ENCODE data around the gene TIGD3. TPM values are rescaled to one million over a fixed set of nuclear protein-coding genes. Genes with fewer than 3 reads are reported as not detected.

The TIGD3 gene
- polyA plus RNA-seq, 1 donor (not counting 4 experiments of a cell fraction or from before 2014, with no cell fraction given), result not detected

DNA sequence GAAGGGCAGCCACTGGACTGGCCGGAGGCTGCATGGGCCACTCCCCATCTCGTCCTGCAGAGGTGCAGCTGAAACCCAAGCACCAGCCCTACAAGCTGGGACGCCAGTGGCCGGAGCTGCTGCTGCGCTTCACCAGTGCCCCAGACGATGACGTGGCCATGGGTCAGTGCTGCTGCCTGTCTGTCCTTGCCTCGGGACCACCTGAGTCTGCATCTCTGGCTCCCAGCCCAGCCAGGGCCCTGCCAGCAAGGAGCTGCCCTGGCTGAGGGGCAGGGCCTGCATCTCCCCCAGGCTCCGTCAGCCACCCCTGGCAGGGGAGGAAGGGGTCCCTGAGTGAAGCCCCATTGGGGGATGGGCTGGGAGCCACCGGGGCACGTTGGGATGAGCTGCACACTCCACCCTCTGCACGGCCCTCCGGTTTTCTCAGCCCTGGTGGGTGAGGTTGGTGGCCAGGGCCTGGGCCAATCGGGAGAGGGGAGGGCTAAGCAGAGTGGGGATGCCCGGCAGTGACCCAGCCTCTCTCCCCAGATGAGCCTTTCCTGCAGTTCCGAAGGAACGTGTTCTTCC is 39.0 kb downstream of the TIGD3 start:
- DNase-seq (ENCODE audit: low read depth, low spot score), result no peak
- H3K27me3 ChIP-seq (ENCODE audit: control insufficient read depth, extremely low read depth, insufficient read depth, low read length), result no peaks in the 10 kb centered on the region
- H2AFZ ChIP-seq (ENCODE audit: control insufficient read depth, low read length), result no peak overlapping the region
- H3K27ac ChIP-seq (ENCODE audit: control insufficient read depth, insufficient read depth, low read length), result no peak overlapping the region
- H3K4me2 ChIP-seq (ENCODE audit: control insufficient read depth, extremely low read depth, insufficient read depth, low read depth, low read length), result no peak overlapping the region
- peaks cover 2% of the 10 kb centered on the region for H4K20me1 ChIP-seq (ENCODE audit: control insufficient read depth, extremely low read depth, insufficient read depth, low read length)
- no peaks in the 10 kb centered on the region for H3K9me3 ChIP-seq (ENCODE audit: control insufficient read depth, low read depth, low read length)
- H3K4me1 ChIP-seq (ENCODE audit: control insufficient read depth, extremely low read depth, insufficient read depth, low read length), result peaks cover 26% of the 10 kb centered on the region
- peaks cover 16 to 42% of the 10 kb centered on the region in 2 experiments for H3K36me3 ChIP-seq (ENCODE audit: control insufficient read depth in 2 of 2, extremely low read depth in 1 of 2, insufficient read depth in 2 of 2, low read length in 2 of 2)
- no peak overlapping the region for H3K9ac ChIP-seq (ENCODE audit: control insufficient read depth, extremely low read depth, insufficient read depth, low read length)
- peaks cover 37% of the 10 kb centered on the region for H3K79me2 ChIP-seq (ENCODE audit: control insufficient read depth, insufficient read depth, low read length)
- no peak overlapping the region for H3K4me3 ChIP-seq (ENCODE audit: control insufficient read depth in 2 of 3, extremely low read depth in 1 of 3, insufficient read depth in 2 of 3, low read depth in 1 of 3, low read length in 3 of 3)
- no peak for FAIRE-seq
- peaks cover 3% of the 10 kb centered on the region for H3K9me1 ChIP-seq (ENCODE audit: control insufficient read depth, extremely low read depth, insufficient read depth, low read length)
- dilution Hi-C loops (cut with MboI; ENCODE audit: extremely low pct_ligation_motif_present, low sequenced_read_pairs), result no loop called here
- TF ChIP-seq EZH2 (IDR thresholded peaks at IDR 0.05; ENCODE audit: low read length), result no peak
- no peak for TF ChIP-seq CTCF (optimal IDR thresholded peaks at IDR 0.05 in 1 of 3, IDR thresholded peaks at IDR 0.05 in 1 of 3, conservative IDR thresholded peaks at IDR 0.05 in 1 of 3; ENCODE audit: extremely low read depth in 1 of 3, insufficient read depth in 2 of 3, low read length in 3 of 3)

GRCh38 chr11:65394125-65394536 is 39.6 kb downstream of the TIGD3 start:
- Histone ChIP-seq H3K9me3 (ENCODE audit: control insufficient read depth, low read depth, low read length) (no peaks in the 10 kb centered on the region), H3K9me1 (ENCODE audit: control insufficient read depth, extremely low read depth, insufficient read depth, low read length) (peaks cover 3% of the 10 kb centered on the region), H3K4me3 (ENCODE audit: control insufficient read depth in 2 of 3, extremely low read depth in 1 of 3, insufficient read depth in 2 of 3, low read depth in 1 of 3, low read length in 3 of 3) (no peak overlapping the region), H3K79me2 (ENCODE audit: control insufficient read depth, insufficient read depth, low read length) (peaks cover 32% of the 10 kb centered on the region), H4K20me1 (ENCODE audit: control insufficient read depth, extremely low read depth, insufficient read depth, low read length) (peaks cover 2% of the 10 kb centered on the region), H3K4me1 (ENCODE audit: control insufficient read depth, extremely low read depth, insufficient read depth, low read length) (peaks cover 21% of the 10 kb centered on the region), H3K27me3 (ENCODE audit: control insufficient read depth, extremely low read depth, insufficient read depth, low read length) (no peaks in the 10 kb centered on the region), H2AFZ (ENCODE audit: control insufficient read depth, low read length) (no peak overlapping the region), H3K36me3 (ENCODE audit: control insufficient read depth in 2 of 2, extremely low read depth in 1 of 2, insufficient read depth in 2 of 2, low read length in 2 of 2) (peaks cover 15 to 44% of the 10 kb centered on the region in 2 experiments), H3K4me2 (ENCODE audit: control insufficient read depth, extremely low read depth, insufficient read depth, low read depth, low read length) (no peak overlapping the region), H3K9ac (ENCODE audit: control insufficient read depth, extremely low read depth, insufficient read depth, low read length) (no peak overlapping the region), H3K27ac (ENCODE audit: control insufficient read depth, insufficient read depth, low read length) (no peak overlapping the region)
- DNase-seq (ENCODE audit: low read depth, low spot score), result no peak
- TF ChIP-seq CTCF (optimal IDR thresholded peaks at IDR 0.05 in 1 of 3, IDR thresholded peaks at IDR 0.05 in 1 of 3, conservative IDR thresholded peaks at IDR 0.05 in 1 of 3; ENCODE audit: extremely low read depth in 1 of 3, insufficient read depth in 2 of 3, low read length in 3 of 3) (no peak), EZH2 (IDR thresholded peaks at IDR 0.05; ENCODE audit: low read length) (no peak)
- dilution Hi-C loops (cut with MboI; ENCODE audit: extremely low pct_ligation_motif_present, low sequenced_read_pairs), result no loop called here
- FAIRE-seq, result no peak
